Effector memory CD8-positive, alpha-beta T cell (primary cell): ENCODE measurements around the gene AHCYL1.
A peak's percentile ranks its signal among the peaks of the same experiment; 100 is the strongest.

ENCODE experiments used
- ATAC-seq: fragments of 150-1000 bp; cut with Tn5 transposase; replicated peaks from 2 replicates; pipeline ENCODE4 v1.10.0; 2021; ENCODE audit warnings: mild to moderate bottlenecking, moderate library complexity
- DNase-seq, 3 experiments: peaks; one replicate each; pipeline ENCODE4 v3.0.0; 2021
- H3K27ac Mint-ChIP-seq, 2 donors: one replicate each; pipeline ENCODE4 v1.8.0; 2022; ENCODE audit warnings: mild to moderate bottlenecking in 2 of 2, mixed read lengths in 2 of 2, moderate library complexity in 2 of 2
- H3K27me3 Mint-ChIP-seq, 2 donors: one replicate each; pipeline ENCODE4 v1.8.0; 2022; ENCODE audit warnings: mixed read lengths in 2 of 2
- H3K36me3 Mint-ChIP-seq: one replicate; pipeline ENCODE4 v1.8.0; 2022; ENCODE audit warnings: mild to moderate bottlenecking, moderate library complexity, mixed read lengths; ENCODE audit not compliant: insufficient read depth
- H3K4me1 Mint-ChIP-seq, 2 donors: one replicate each; pipeline ENCODE4 v1.8.0; 2022; ENCODE audit warnings: low read depth in 2 of 2, mixed read lengths in 2 of 2
- H3K4me3 Mint-ChIP-seq, 2 donors: one replicate each; pipeline ENCODE4 v1.8.0; 2022; ENCODE audit warnings: mild to moderate bottlenecking in 2 of 2, mixed read lengths in 2 of 2, moderate library complexity in 2 of 2
- H3K9me3 Mint-ChIP-seq, 2 donors: one replicate each; pipeline ENCODE4 v1.8.0; 2022; ENCODE audit warnings: mixed read lengths in 2 of 2

Gene AHCYL1

DNA sequence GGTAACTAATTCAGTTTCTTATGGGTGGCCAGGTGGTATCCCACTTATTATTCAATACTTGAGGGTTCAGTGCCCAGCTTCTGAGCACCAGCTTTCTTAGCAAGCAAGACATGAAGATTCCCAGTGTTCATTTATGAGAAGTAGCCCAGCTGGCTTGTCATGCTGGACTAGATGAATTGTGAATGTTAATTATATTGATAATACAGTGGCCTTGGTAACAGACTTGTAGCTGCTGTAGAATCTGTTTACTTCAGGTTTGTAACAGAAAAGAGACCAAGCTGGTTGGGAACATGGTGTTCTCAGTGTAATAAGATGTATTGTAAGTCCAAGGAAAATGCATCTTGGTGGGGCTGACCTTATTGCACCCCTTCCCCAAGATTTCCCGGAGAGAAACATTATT lies 10.1 kb downstream of the AHCYL1 start:
- Mint-ChIP-seq H3K27ac (peak overlapping the region in 1 of 2 donors; percentile 72), H3K4me3 (no peak overlapping the region), H3K36me3 (peaks cover 15% of the 10 kb centered on the region), H3K4me1 (peaks cover 8 to 34% of the 10 kb centered on the region in 2 donors), H3K9me3 (no peaks in the 10 kb centered on the region), H3K27me3 (no peaks in the 10 kb centered on the region)
- no peak for DNase-seq
- no peak for ATAC-seq

DNA sequence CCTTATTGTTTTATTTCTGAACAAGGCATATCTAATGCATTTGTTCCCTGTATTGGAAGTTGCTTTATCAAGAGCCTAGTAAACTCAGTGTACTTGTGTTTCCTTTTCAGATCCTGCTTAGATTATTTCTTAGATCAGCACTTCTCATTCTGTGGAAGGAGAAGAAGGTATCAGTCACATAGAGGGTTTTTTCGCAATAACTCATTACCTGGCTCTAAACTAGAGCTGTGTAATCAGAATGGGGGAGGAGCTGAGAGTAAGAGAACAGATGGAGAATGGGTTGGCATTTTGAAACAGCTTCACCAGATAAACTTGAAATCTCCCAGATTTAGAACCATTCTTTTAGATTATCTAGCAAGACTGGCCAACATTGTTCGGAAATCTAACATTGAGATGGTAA lies 11.0 kb downstream of the AHCYL1 start:
- no peaks in the 10 kb centered on the region for H3K9me3 Mint-ChIP-seq
- DNase-seq (no peak), ATAC-seq (no peak)
- H3K4me1 Mint-ChIP-seq: peaks cover 8 to 29% of the 10 kb centered on the region in 2 donors
- H3K27me3 Mint-ChIP-seq: no peaks in the 10 kb centered on the region
- no peak overlapping the region for H3K4me3 Mint-ChIP-seq
- H3K27ac Mint-ChIP-seq: peak overlapping the region in 1 of 2 donors; percentile 25
- H3K36me3 Mint-ChIP-seq: peaks cover 10% of the 10 kb centered on the region

DNA sequence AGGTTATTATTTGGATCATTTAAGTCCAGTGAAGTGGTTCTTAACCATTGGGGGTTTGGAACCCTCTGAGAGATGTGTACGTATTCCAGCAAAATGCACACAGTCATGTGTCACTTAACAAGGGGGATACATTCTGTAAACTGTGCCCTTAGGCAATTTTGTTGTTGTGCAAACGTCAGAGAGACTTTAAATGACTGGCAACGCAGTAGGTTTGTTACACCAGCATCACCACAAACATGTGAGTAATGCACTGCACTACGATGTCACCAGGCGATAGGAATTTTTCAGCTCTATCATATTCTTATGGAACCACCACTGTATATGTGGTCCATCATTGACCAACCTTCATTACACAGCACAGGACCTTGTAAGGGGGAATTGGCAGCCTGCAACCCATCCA lies 11.9 kb downstream of the AHCYL1 start:
- H3K4me3 Mint-ChIP-seq: no peak overlapping the region
- H3K27me3 Mint-ChIP-seq: no peaks in the 10 kb centered on the region

DNA sequence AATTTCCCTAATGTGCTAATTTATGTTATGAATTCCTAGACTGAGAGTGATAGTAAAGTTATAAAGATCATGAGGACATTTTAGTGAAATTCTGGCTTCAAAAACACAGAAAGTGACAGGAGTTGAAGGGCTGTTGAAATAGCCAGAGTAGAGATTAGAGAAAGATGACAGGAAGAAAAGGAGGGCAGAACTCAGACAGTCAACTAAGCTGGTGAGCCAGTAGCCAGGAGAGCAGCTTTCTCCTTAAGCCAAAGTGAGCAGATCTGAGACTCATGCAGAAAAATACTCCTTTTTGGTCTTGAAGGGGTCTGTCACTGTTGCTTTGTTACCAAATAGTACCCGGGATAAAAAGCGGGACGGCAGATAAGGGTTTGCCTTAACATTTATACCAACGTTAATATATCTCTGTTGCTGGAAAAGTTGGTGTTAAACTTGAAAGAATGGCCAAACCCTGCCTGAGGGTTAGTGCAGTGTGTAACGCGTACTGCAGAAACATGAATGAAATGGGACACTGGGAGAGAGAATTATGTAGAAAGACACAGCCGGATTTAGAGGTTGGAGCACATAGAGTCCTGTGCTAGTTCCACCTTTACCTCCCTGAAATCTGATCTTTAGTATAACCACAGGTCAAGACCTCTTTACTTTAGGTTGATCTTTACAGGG lies 12.8 kb downstream of the AHCYL1 start:
- H3K36me3 Mint-ChIP-seq: peaks cover 7% of the 10 kb centered on the region
- H3K27ac Mint-ChIP-seq: no peak overlapping the region
- DNase-seq (no peak), ATAC-seq (no peak)
- no peaks in the 10 kb centered on the region for H3K27me3 Mint-ChIP-seq
- no peaks in the 10 kb centered on the region for H3K9me3 Mint-ChIP-seq
- no peak overlapping the region for H3K4me3 Mint-ChIP-seq
- peaks cover 3 to 15% of the 10 kb centered on the region in 2 donors for H3K4me1 Mint-ChIP-seq

More for the DNA sequence above, 11.9 kb downstream of the AHCYL1 start:
- H3K36me3 Mint-ChIP-seq: peaks cover 8% of the 10 kb centered on the region
- DNase-seq (no peak), ATAC-seq (no peak)
- H3K4me1 Mint-ChIP-seq: peaks cover 5 to 21% of the 10 kb centered on the region in 2 donors
- no peaks in the 10 kb centered on the region for H3K9me3 Mint-ChIP-seq
- H3K27ac Mint-ChIP-seq: no peak overlapping the region

DNA sequence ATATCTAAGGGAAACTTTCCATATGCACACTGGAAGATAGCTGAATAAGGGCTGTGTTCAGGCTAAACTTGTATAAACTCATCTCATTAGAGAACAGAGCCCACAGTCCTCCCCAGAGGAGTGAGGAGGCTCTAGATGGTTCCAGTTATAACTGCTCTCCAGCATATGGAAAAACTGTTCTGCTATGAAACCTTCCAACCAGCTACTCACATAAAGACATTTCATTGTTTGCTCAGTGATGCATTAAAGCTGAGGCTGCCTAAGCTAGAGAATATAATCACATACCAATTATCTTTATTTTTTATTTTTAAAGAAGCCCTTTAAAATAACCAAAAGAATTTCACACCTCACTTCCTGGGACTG lies 13.3 kb downstream of the AHCYL1 start:
- ATAC-seq (no peak), DNase-seq (no peak)
- H3K36me3 Mint-ChIP-seq: peaks cover 7% of the 10 kb centered on the region
- H3K4me1 Mint-ChIP-seq: peaks cover 3 to 15% of the 10 kb centered on the region in 2 donors
- no peak overlapping the region for H3K27ac Mint-ChIP-seq
- H3K9me3 Mint-ChIP-seq: no peaks in the 10 kb centered on the region
- no peak overlapping the region for H3K4me3 Mint-ChIP-seq
- H3K27me3 Mint-ChIP-seq: no peaks in the 10 kb centered on the region

DNA sequence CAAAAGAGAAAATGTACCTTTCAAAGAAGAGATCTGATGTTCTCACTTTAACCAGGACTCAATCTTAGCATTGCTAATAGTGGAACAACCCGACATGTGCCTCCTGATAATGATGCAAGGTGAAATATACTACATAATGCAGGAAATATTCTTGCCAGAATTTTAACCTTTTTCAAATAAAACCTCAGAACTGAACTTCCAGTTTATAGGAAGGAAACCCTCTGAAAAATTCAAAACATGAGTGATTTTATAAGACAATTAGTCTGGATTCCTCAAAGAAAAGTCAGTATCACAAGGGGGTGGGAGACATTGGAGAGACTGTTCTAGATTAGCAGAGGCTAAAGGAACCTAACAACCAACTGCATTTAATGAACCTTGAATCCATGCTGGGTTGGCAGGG lies 18.1 kb downstream of the AHCYL1 start:
- no peak overlapping the region for H3K4me3 Mint-ChIP-seq
- no peak overlapping the region for H3K27ac Mint-ChIP-seq
- no peaks in the 10 kb centered on the region for H3K27me3 Mint-ChIP-seq
- DNase-seq (no peak), ATAC-seq (no peak)
- peaks cover 7% of the 10 kb centered on the region for H3K36me3 Mint-ChIP-seq
- peaks cover 14 to 27% of the 10 kb centered on the region in 2 donors for H3K4me1 Mint-ChIP-seq
- no peaks in the 10 kb centered on the region for H3K9me3 Mint-ChIP-seq

DNA sequence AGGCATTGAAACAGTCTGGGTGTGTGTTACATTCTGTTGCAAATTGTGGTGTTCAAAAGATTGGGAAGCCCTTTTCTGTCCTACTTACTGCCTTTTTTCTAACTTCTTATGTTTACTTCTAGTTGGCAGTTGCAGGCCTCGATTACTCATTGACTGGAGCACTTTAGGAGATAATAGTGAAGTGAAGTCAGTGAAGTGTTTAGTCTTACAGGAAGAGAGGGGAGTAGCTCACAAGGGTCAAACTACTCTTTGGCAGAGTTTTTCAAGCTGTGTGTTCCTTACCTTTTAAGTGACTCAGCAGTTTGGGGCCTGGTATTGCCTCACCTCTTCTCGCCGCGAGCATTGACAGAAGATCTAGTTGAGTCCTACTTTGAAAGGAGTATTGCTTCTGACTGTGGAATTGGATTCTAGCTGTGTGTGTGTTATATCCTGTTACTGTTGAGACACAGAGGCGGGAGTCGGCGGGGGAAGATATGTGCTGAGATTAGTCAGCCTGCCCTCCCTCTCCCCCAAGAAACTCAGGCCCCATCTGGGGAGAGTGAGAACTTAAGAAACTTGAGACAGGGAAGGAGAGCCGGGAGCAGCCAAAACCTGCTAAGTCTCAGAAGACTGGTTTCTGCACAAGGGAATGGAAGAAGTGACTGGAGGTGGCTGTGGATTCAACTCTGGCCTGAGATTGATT lies 19.3 kb downstream of the AHCYL1 start:
- ATAC-seq (peak; percentile 56), DNase-seq (no peak)
- Mint-ChIP-seq H3K27me3 (no peaks in the 10 kb centered on the region), H3K9me3 (no peaks in the 10 kb centered on the region), H3K27ac (peak overlapping the region; percentile 46 to 57), H3K4me1 (peaks cover 14 to 27% of the 10 kb centered on the region in 2 donors), H3K4me3 (peak overlapping the region; percentile 32 to 45), H3K36me3 (peaks cover 7% of the 10 kb centered on the region)

DNA sequence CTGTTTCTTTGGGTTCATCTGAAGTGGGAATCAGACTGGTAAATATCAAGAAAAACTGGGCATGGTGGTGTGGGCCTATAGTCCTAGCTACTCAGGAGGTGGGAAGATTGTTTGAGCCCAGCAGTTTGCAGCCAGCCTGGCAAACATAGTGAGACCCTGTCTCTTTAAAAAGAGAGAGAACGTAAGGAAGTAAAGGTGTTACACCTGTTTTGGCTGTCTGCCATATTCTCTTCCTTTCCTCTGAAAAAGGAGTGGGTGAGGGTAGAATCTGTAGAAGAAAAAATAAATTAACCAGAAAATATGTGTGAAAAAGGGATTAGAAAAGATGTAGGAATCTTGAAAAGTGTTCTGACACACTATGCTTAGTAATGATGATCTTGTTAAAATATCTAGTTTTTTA lies 20.0 kb downstream of the AHCYL1 start:
- ATAC-seq: no peak
- H3K4me1 Mint-ChIP-seq: peaks cover 14 to 27% of the 10 kb centered on the region in 2 donors
- H3K27me3 Mint-ChIP-seq: no peaks in the 10 kb centered on the region
- H3K27ac Mint-ChIP-seq: peak overlapping the region; percentile 46 to 57
- H3K9me3 Mint-ChIP-seq: no peaks in the 10 kb centered on the region
- DNase-seq: no peak
- H3K36me3 Mint-ChIP-seq: peaks cover 13% of the 10 kb centered on the region
- H3K4me3 Mint-ChIP-seq: peak overlapping the region; percentile 32 to 45

DNA sequence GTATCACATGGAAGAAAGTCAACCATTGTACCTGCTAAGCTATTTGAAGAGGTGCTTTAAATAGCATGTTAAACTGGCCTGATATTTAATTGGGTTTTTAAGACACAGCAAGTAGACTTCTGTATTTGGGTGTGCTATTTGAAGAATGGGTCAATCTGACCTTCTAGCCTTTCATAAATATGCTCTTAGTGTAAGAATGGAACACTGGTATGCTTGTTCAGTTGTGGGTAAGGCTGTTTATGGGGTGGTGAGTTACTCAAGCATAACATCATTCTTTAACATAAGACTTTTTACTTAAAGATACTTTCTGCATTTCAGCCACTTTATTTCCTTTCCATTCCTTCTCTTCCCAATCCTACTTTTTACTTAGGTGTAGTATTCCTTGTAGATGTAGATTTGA lies 21.4 kb downstream of the AHCYL1 start:
- DNase-seq: no peak
- Mint-ChIP-seq H3K9me3 (no peaks in the 10 kb centered on the region), H3K27ac (no peak overlapping the region), H3K4me1 (peaks cover 14 to 27% of the 10 kb centered on the region in 2 donors), H3K36me3 (peaks cover 23% of the 10 kb centered on the region), H3K27me3 (no peaks in the 10 kb centered on the region), H3K4me3 (no peak overlapping the region)
- ATAC-seq: no peak

DNA sequence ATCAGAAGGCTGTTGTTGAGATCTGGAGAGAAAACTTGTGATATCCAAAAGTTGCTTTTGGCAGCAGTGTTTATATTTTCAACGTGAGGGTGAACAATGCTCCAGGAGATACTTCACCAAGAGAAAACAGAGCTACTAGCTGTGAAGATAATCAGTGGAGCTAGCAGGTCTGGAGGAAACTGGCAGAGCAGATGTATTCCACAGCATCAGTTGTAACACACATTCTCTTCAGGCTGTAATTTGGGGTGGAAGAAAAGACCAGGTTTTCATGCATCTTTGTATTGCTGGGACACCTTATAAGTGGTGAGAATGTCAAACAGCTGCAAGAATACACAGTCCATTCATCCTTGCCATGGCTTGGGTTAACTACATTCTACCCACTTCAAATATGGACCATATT lies 22.0 kb downstream of the AHCYL1 start:
- no peaks in the 10 kb centered on the region for H3K27me3 Mint-ChIP-seq
- no peak for ATAC-seq
- H3K4me1 Mint-ChIP-seq: peaks cover 16 to 29% of the 10 kb centered on the region in 2 donors
- no peak overlapping the region for H3K27ac Mint-ChIP-seq
- DNase-seq: no peak
- no peak overlapping the region for H3K4me3 Mint-ChIP-seq
- peaks cover 20% of the 10 kb centered on the region for H3K36me3 Mint-ChIP-seq
- H3K9me3 Mint-ChIP-seq: no peaks in the 10 kb centered on the region

DNA sequence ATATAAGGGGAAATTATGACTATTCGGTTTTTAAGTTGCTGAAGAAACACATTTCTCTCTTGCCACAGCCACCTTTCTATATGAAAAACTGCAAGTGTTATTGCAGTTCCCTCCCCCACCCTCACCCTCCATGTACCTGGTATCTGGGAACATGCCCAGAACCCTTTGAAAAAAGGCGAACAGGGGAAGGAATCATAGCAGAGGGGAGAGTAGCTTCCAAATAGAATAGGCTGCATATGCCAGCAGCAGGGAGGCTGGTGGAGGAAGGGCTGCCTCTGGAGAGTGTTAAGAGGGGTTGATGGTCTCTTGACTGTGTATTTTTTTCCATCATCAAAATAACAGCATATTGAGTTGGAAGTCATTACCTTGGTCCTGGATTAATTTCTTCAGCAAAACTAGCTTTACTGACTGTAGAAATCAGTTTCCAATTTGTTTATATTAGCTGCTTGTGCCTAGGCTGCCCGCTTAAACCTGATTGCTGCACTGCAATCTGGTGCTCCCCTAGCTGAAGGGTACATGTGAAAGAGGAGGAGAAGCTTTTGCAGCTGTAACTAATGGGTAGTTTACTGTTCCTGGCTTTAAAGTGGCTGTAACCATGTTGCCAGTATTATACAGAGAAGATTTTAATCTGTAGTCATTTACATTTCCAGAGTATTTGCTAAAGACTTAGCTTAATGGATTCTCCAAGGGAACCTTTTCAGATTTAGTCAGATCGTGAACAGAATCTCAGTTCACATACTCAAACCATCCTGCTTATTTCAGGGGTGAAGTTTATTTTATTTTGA lies 22.7 kb downstream of the AHCYL1 start:
- DNase-seq (no peak), ATAC-seq (no peak)
- Mint-ChIP-seq H3K9me3 (no peaks in the 10 kb centered on the region), H3K27me3 (no peaks in the 10 kb centered on the region), H3K4me3 (no peak overlapping the region), H3K27ac (no peak overlapping the region), H3K4me1 (peaks cover 17 to 30% of the 10 kb centered on the region in 2 donors), H3K36me3 (peaks cover 24% of the 10 kb centered on the region)

DNA sequence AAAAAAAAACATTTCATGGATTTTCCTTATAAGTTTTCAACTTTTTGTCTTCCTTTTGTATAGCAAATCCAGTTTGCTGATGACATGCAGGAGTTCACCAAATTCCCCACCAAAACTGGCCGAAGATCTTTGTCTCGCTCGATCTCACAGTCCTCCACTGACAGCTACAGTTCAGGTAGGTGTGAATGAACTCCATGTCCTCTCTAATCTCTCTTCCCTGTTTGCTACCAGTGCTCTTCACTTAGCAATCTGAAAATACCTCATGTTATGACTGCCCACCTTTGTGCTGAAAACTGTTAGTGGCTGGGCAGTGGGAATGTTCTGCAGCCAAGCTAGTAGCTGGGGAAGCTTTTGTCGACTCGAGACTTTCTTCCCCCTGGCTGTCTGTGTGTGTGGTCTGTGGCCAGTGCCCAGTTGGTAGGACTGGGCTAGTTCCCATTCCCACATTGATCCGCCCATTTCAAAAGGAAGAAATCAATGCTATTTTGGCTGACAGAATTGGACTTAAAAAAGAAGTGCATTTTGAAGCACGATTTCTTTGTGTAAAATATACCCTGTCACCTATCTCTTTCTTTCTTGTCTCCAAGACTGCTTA lies 24.5 kb downstream of the AHCYL1 start:
- no peak overlapping the region for H3K4me3 Mint-ChIP-seq
- DNase-seq (no peak), ATAC-seq (no peak)
- H3K36me3 Mint-ChIP-seq: peaks cover 40% of the 10 kb centered on the region
- H3K27me3 Mint-ChIP-seq: no peaks in the 10 kb centered on the region
- no peaks in the 10 kb centered on the region for H3K9me3 Mint-ChIP-seq
- peaks cover 10 to 18% of the 10 kb centered on the region in 2 donors for H3K4me1 Mint-ChIP-seq
- peak overlapping the region in 1 of 2 donors; percentile 73 for H3K27ac Mint-ChIP-seq

DNA sequence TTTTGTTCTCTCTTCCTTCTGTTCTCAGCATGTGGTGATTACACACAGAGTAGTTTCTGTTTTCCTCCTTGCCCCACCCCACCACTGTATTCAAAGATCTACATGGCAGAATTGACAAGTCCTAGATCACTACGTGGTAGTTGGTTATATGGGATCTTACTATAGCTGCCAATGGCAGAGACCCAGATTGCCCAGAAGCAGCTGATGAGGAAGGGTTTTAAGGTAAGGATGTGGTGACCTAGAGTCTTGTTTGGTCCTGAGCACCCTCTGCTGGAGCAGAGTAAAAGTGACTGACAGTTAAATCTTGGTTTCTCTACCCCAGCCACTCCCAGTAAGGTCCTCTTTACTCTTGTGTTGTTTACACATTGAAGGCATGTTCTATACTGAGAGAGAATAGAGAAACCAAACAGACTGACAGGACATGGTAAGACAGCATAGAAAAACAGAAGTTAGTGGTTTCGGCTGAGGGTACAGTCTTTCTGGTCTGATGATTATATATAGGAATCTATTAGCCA lies 27.0 kb downstream of the AHCYL1 start:
- no peak overlapping the region for H3K4me3 Mint-ChIP-seq
- no peaks in the 10 kb centered on the region for H3K9me3 Mint-ChIP-seq
- peak in 2 of 3 experiments; percentile 15 to 17 for DNase-seq

More for the DNA sequence above, 27.0 kb downstream of the AHCYL1 start:
- peak; percentile 93 for ATAC-seq
- Mint-ChIP-seq H3K27ac (peak overlapping the region; percentile 32 to 84), H3K4me1 (peaks cover 4 to 7% of the 10 kb centered on the region in 2 donors), H3K36me3 (peaks cover 65% of the 10 kb centered on the region), H3K27me3 (no peaks in the 10 kb centered on the region)
